PC-3 (cell line): Measurements from ENCODE around the gene CD163L1.

Source experiments
- CTCF ChIP-seq: fragments of 300-600 bp; sonication (generic); conservative IDR thresholded peaks from 2 replicates; pipeline ENCODE4 v1.5.1; 2017; ENCODE audit warnings: antibody characterized with exemption, low read depth, mild to moderate bottlenecking, low read length
- EZH2 ChIP-seq: fragments of 300-600 bp; sonication (generic); IDR thresholded peaks from one replicate; pipeline ENCODE4 v1.6.1; 2017; ENCODE audit warnings: antibody characterized with exemption, mild to moderate bottlenecking, low read length; ENCODE audit not compliant: unreplicated experiment

GRCh38 chr12:7411343-7411742, 32.6 kb downstream of the CD163L1 start:
- TF ChIP-seq CTCF (no peak), EZH2 (no peak)
